K562 (cell line): ENCODE measurements around the gene ZDHHC5. TPM values are rescaled to one million over a fixed set of nuclear protein-coding genes. Genes with fewer than 3 reads are reported as not detected.

ENCODE experiments used
- ARHGAP35 ChIP-seq: fragments of 450-650 bp; IDR thresholded peaks from 2 replicates; pipeline ENCODE4 v1.6.1; 2018; ENCODE audit not compliant: partially characterized antibody
- CREM ChIP-seq: IDR thresholded peaks from 2 replicates; pipeline ENCODE4 v1.6.1; 2014; ENCODE audit warnings: antibody characterized with exemption, low read depth
- CTBP1 ChIP-seq: fragments of 450-650 bp; IDR thresholded peaks from 2 replicates; pipeline ENCODE4 v1.6.1; 2016; ENCODE audit warnings: borderline replicate concordance
- DACH1 ChIP-seq: fragments of 450-650 bp; IDR thresholded peaks from 2 replicates; pipeline ENCODE4 v1.6.1; 2018; ENCODE audit not compliant: partially characterized antibody
- ESRRA ChIP-seq: fragments of 450-650 bp; IDR thresholded peaks from 2 replicates; pipeline ENCODE4 v1.6.1; 2014; ENCODE audit warnings: low read depth, mild to moderate bottlenecking, moderate library complexity, borderline replicate concordance
- ETV5 ChIP-seq: sonication (generic); formaldehyde crosslinking; IDR thresholded peaks from 2 replicates; pipeline ENCODE4 v1.4.0; 2020; ENCODE audit warnings: low read depth, mild to moderate bottlenecking, missing genetic modification reagents
- FIP1L1 ChIP-seq: fragments of 200-400 bp; formaldehyde crosslinking; IDR thresholded peaks from 2 replicates; pipeline ENCODE4 v1.6.1; 2018; ENCODE audit warnings: mild to moderate bottlenecking, low read depth, low read length; ENCODE audit not compliant: poor library complexity, severe bottlenecking
- KAT7 ChIP-seq: sonication (generic); formaldehyde crosslinking; IDR thresholded peaks from 2 replicates; pipeline ENCODE4 v1.8.0; 2022; ENCODE audit warnings: missing genetic modification reagents, mild to moderate bottlenecking, borderline replicate concordance
- KDM4B ChIP-seq, 2 experiments: fragments of 450-650 bp in 1 of 2; sonication (generic) in 1 of 2; IDR thresholded peaks; 2 replicates each; pipeline ENCODE4 v1.6.1; 2016 to 2017; ENCODE audit warnings: borderline replicate concordance in 2 of 2, antibody characterized with exemption in 1 of 2, low read depth in 1 of 2, mild to moderate bottlenecking in 1 of 2
- LARP7 ChIP-seq: fragments of 450-650 bp; IDR thresholded peaks from 2 replicates; pipeline ENCODE4 v1.6.1; 2016
- MAFF ChIP-seq: IDR thresholded peaks from 2 replicates; pipeline ENCODE4 v1.6.1; 2012; ENCODE audit warnings: low read length, improper control_type of control experiment
- POLR3G ChIP-seq: IDR thresholded peaks from 2 replicates; pipeline ENCODE4 v1.6.1; 2011; ENCODE audit not compliant: insufficient read length, insufficient replicate concordance; ENCODE audit errors: extremely low read depth
- PTBP1 ChIP-seq: fragments of 200-400 bp; formaldehyde crosslinking; IDR thresholded peaks from 2 replicates; pipeline ENCODE4 v1.6.1; 2017; ENCODE audit warnings: low read depth, low read length
- RNF2 ChIP-seq: sonication (generic); IDR thresholded peaks from 2 replicates; pipeline ENCODE4 v1.6.1; 2016
- SREBF2 ChIP-seq: sonication (generic); formaldehyde crosslinking; IDR thresholded peaks from 2 replicates; pipeline ENCODE4 v1.4.0; 2020; ENCODE audit warnings: mild to moderate bottlenecking, missing genetic modification reagents
- SRSF7 ChIP-seq: fragments of 200-400 bp; formaldehyde crosslinking; optimal IDR thresholded peaks from 2 replicates; pipeline ENCODE3; 2017; ENCODE audit warnings: mild to moderate bottlenecking, low read depth, low read length
- WHSC1 ChIP-seq: IDR thresholded peaks from one replicate; pipeline ENCODE4 v1.6.1; 2012; ENCODE audit warnings: low read length, control low read depth, inconsistent platforms
- ZFPM2 ChIP-seq: fragments of 250-450 bp; sonication (Bioruptor Pico); IDR thresholded peaks from 2 replicates; pipeline ENCODE4 v1.5.1; 2022; ENCODE audit warnings: mild to moderate bottlenecking
- ZKSCAN3 ChIP-seq: fragments of 250-450 bp; sonication (Bioruptor Pico); IDR thresholded peaks from 2 replicates; pipeline ENCODE4 v1.4.0; 2020
- ZNF717 ChIP-seq: fragments of 250-450 bp; sonication (Bioruptor Pico); IDR thresholded peaks from 2 replicates; pipeline ENCODE4 v1.5.0; 2021
- ZNF778 ChIP-seq: fragments of 450-650 bp; formaldehyde crosslinking; IDR thresholded peaks from 2 replicates; pipeline ENCODE4 v1.4.0; 2020; ENCODE audit warnings: mild to moderate bottlenecking, moderate library complexity
- polyA plus RNA-seq, 8 experiments: library from polyadenylated mRNA; depleted of rRNA in 4 of 8; stranded (reverse) in 5 of 8; unstranded in 3 of 8; fragments of >200 nt; fragmentation: Nextera tagmentation in 2 of 8; fragmentation: Illumina TruSeq in 1 of 8; extraction: Ambion mirVana in 2 of 8; extraction: Trizol in 1 of 8; gene quantifications; 2 replicates each; pipeline versions ENCODE4 v1.2.1 to v1.2.3, GENCODE V29; 2011 to 2014; ENCODE audit warnings: inconsistent platforms in 1 of 8, missing spikeins in 1 of 8
- total RNA-seq, 7 experiments: library from RNA; depleted of rRNA in 6 of 7; stranded (reverse); fragments of >200 nt in 6 of 7; fragmentation: Illumina TruSeq in 2 of 7; extraction: Trizol in 2 of 7; gene quantifications; 2 replicates each; pipeline versions ENCODE4 v1.2.1 to v1.2.3, GENCODE V29; 2011 to 2021; ENCODE audit warnings: low replicate concordance in 1 of 7
- TF ChIP-seq, protein P1 (sequence below): sonication (generic); formaldehyde crosslinking; IDR thresholded peaks from 2 replicates; pipeline ENCODE4 v1.8.0; 2022; ENCODE audit warnings: mild to moderate bottlenecking, missing genetic modification reagents
- TF ChIP-seq, protein P2 (sequence below): fragments of 250-450 bp; sonication (Bioruptor Pico); IDR thresholded peaks from 2 replicates; pipeline ENCODE4 v1.5.0; 2021; ENCODE audit warnings: mild to moderate bottlenecking, borderline replicate concordance

Gene ZDHHC5
- total and polyA plus RNA-seq, 9 of the 15 experiments (the other 6 are each of a cell fraction or from before 2014, with no cell fraction given), result 3.8 to 64.2 (median 35.9) TPM

DNA sequence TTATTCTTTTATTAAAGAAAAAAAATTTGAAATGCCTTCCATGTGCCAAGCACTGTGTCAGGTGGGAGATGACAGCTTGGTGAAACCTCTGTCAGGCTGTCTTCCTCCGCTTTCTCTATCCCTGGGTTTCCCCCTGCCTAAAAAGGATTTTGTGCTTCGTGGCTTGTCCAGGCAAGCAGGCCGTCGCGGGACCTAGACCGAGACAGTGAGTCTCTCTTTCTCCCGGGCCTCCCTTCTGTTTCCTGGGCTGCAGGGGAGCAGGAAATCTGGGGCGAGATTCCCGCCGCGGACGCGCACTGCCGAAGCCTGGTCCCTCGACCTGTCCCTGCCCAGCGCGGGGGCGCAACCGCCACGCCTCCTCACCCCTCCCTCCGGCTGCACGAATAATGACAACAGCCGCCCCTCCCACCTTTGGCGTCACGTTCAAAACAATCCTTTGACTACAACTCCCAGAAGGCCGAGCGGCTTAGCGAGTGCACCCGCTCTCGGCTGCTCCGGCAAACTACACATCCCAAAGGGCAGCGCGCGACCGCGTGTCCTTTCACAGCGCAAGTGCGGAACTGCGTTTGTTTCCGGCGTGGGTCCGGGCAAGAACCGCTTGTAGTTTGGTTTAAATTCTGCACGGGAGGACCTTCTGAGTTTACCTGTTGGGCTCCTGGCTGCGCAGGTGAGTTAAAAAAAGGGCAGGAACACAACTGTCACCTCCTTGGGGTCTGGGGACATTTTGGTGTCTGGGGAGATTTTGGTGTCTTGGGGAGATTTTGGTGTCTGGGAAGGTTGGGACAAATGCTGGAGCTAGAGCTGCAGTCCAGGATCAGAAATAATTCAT lies 10.5 kb upstream of the ZDHHC5 start, which contains the start of gene CLP1 (continued):
- TF ChIP-seq POLR3G, result no peak
- TF ChIP-seq KDM4B (IDR thresholded peaks at IDR 0.05; ENCODE audit: borderline replicate concordance in 2 of 2, low read depth in 1 of 2), result peak in 1 of 2 experiments; percentile 84; a peak in 1 of 4 replicates
- TF ChIP-seq, protein P1, sequence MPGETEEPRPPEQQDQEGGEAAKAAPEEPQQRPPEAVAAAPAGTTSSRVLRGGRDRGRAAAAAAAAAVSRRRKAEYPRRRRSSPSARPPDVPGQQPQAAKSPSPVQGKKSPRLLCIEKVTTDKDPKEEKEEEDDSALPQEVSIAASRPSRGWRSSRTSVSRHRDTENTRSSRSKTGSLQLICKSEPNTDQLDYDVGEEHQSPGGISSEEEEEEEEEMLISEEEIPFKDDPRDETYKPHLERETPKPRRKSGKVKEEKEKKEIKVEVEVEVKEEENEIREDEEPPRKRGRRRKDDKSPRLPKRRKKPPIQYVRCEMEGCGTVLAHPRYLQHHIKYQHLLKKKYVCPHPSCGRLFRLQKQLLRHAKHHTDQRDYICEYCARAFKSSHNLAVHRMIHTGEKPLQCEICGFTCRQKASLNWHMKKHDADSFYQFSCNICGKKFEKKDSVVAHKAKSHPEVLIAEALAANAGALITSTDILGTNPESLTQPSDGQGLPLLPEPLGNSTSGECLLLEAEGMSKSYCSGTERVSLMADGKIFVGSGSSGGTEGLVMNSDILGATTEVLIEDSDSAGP, result no peak
- TF ChIP-seq, protein P2, sequence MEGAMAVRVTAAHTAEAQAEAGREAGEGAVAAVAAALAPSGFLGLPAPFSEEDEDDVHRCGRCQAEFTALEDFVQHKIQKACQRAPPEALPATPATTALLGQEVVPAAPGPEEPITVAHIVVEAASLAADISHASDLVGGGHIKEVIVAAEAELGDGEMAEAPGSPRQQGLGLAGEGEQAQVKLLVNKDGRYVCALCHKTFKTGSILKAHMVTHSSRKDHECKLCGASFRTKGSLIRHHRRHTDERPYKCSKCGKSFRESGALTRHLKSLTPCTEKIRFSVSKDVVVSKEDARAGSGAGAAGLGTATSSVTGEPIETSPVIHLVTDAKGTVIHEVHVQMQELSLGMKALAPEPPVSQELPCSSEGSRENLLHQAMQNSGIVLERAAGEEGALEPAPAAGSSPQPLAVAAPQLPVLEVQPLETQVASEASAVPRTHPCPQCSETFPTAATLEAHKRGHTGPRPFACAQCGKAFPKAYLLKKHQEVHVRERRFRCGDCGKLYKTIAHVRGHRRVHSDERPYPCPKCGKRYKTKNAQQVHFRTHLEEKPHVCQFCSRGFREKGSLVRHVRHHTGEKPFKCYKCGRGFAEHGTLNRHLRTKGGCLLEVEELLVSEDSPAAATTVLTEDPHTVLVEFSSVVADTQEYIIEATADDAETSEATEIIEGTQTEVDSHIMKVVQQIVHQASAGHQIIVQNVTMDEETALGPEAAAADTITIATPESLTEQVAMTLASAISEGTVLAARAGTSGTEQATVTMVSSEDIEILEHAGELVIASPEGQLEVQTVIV (CRISPR knock-in tag), result no peak
- TF ChIP-seq SREBF2 (CRISPR knock-in tag), result no peak
- TF ChIP-seq ZNF717 (CRISPR knock-in tag), result no peak
- TF ChIP-seq CREM, result peak; percentile 95
- 0 out of 2 replicates have a peak, but pooled peaks have one; percentile 57 for TF ChIP-seq ESRRA
- TF ChIP-seq WHSC1, result no peak
- TF ChIP-seq SRSF7, result no peak
- peak; percentile 58; the same call in 1 of the 2 replicates for TF ChIP-seq KAT7 (CRISPR knock-in tag)
- peak; percentile 2; the same call in 1 of the 2 replicates for TF ChIP-seq MAFF
- no peak for TF ChIP-seq ZFPM2 (CRISPR knock-in tag)
- TF ChIP-seq PTBP1, result 0 out of 2 replicates have a peak, but pooled peaks have one; percentile 41
- TF ChIP-seq ZNF778 (CRISPR knock-in tag), result no peak
- no peak for TF ChIP-seq DACH1
- no peak for TF ChIP-seq FIP1L1
- no peak for TF ChIP-seq LARP7
- peak; percentile 50; the same call in 1 of the 2 replicates for TF ChIP-seq CTBP1
- peak; percentile 65 for TF ChIP-seq ARHGAP35
- no peak for TF ChIP-seq ZKSCAN3 (CRISPR knock-in tag)
- TF ChIP-seq ETV5 (CRISPR knock-in tag), result peak; percentile 70; the same call in 1 of the 2 replicates
- TF ChIP-seq RNF2, result peak; percentile 66
